ENCODE measurements around the gene CATSPERB.

- TF ChIP-seq, protein P1, sequence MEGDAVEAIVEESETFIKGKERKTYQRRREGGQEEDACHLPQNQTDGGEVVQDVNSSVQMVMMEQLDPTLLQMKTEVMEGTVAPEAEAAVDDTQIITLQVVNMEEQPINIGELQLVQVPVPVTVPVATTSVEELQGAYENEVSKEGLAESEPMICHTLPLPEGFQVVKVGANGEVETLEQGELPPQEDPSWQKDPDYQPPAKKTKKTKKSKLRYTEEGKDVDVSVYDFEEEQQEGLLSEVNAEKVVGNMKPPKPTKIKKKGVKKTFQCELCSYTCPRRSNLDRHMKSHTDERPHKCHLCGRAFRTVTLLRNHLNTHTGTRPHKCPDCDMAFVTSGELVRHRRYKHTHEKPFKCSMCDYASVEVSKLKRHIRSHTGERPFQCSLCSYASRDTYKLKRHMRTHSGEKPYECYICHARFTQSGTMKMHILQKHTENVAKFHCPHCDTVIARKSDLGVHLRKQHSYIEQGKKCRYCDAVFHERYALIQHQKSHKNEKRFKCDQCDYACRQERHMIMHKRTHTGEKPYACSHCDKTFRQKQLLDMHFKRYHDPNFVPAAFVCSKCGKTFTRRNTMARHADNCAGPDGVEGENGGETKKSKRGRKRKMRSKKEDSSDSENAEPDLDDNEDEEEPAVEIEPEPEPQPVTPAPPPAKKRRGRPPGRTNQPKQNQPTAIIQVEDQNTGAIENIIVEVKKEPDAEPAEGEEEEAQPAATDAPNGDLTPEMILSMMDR (conservative IDR thresholded peaks at IDR 0.05; ENCODE audit: low read depth in 2 of 2), result no peak
- TF ChIP-seq EZH2phosphoT487 (IDR thresholded peaks at IDR 0.05; ENCODE audit: unreplicated experiment), result no peak
- no peak for TF ChIP-seq NANOG (IDR thresholded peaks at IDR 0.05; ENCODE audit: borderline replicate concordance)
- TF ChIP-seq POLR2AphosphoS5 (IDR thresholded peaks at IDR 0.05; ENCODE audit: low read depth), result no peak
- no peak for TF ChIP-seq EZH2 (IDR thresholded peaks at IDR 0.05; ENCODE audit: low read depth, unreplicated experiment)
- TF ChIP-seq, protein P2, sequence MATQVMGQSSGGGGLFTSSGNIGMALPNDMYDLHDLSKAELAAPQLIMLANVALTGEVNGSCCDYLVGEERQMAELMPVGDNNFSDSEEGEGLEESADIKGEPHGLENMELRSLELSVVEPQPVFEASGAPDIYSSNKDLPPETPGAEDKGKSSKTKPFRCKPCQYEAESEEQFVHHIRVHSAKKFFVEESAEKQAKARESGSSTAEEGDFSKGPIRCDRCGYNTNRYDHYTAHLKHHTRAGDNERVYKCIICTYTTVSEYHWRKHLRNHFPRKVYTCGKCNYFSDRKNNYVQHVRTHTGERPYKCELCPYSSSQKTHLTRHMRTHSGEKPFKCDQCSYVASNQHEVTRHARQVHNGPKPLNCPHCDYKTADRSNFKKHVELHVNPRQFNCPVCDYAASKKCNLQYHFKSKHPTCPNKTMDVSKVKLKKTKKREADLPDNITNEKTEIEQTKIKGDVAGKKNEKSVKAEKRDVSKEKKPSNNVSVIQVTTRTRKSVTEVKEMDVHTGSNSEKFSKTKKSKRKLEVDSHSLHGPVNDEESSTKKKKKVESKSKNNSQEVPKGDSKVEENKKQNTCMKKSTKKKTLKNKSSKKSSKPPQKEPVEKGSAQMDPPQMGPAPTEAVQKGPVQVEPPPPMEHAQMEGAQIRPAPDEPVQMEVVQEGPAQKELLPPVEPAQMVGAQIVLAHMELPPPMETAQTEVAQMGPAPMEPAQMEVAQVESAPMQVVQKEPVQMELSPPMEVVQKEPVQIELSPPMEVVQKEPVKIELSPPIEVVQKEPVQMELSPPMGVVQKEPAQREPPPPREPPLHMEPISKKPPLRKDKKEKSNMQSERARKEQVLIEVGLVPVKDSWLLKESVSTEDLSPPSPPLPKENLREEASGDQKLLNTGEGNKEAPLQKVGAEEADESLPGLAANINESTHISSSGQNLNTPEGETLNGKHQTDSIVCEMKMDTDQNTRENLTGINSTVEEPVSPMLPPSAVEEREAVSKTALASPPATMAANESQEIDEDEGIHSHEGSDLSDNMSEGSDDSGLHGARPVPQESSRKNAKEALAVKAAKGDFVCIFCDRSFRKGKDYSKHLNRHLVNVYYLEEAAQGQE (IDR thresholded peaks at IDR 0.05; ENCODE audit: unreplicated experiment), result no peak
- TF ChIP-seq STAT1 (IDR thresholded peaks at IDR 0.05; ENCODE audit: unreplicated experiment), result no peak
- TF ChIP-seq CREB1 (CRISPR knock-in tag; IDR thresholded peaks at IDR 0.05; ENCODE audit: low read depth), result no peak
- no peak for TF ChIP-seq JUNB (IDR thresholded peaks at IDR 0.05; ENCODE audit: unreplicated experiment)
- TF ChIP-seq, protein P3, sequence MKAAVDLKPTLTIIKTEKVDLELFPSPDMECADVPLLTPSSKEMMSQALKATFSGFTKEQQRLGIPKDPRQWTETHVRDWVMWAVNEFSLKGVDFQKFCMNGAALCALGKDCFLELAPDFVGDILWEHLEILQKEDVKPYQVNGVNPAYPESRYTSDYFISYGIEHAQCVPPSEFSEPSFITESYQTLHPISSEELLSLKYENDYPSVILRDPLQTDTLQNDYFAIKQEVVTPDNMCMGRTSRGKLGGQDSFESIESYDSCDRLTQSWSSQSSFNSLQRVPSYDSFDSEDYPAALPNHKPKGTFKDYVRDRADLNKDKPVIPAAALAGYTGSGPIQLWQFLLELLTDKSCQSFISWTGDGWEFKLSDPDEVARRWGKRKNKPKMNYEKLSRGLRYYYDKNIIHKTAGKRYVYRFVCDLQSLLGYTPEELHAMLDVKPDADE (IDR thresholded peaks at IDR 0.05), result no peak
These were observed 2.1 kb downstream of the CATSPERB start for GRCh38 chr14:91729756-91730155.

Data from GM23338 (cell line).